Panc1 (cell line): ENCODE results near the gene HADHA.

Source experiments
- POLR2AphosphoS5 ChIP-seq: IDR thresholded peaks from 2 replicates; pipeline ENCODE4 v1.6.1; 2012; ENCODE audit warnings: mild to moderate bottlenecking, low read depth, low read length, moderate library complexity
- TF ChIP-seq, protein P1 (sequence below): fragments of 450-650 bp; IDR thresholded peaks from 2 replicates; pipeline ENCODE4 v1.5.1; 2017; ENCODE audit warnings: mild to moderate bottlenecking
- TF ChIP-seq, protein P2 (sequence below), 2 experiments: IDR thresholded peaks; 2 replicates each; pipeline ENCODE4 v1.6.1; 2011 to 2012; ENCODE audit warnings: low read depth in 2 of 2, control low read depth in 1 of 2, low read length in 1 of 2, mild to moderate bottlenecking in 1 of 2, moderate library complexity in 1 of 2; ENCODE audit not compliant: insufficient read depth in 1 of 2

DNA sequence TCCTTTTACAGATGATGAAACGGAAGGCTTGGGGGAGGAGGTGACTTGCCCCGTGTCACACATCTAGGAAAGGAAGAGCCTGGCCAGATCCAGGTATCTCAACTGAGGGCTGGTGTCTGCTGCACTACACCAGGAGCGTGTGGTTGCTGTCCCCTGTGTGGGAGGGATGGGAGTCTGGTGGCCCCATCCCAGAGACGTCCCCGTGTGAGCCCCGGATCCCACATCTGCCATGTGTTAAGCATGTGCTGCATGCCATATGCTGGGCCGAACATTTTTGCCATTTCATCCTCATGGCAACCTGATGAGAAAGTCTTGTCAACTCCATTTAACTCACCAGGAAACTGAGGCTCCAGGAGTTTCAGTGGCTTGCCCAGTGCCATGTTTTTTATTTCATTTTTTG lies 67.3 kb downstream of the HADHA start:
- TF ChIP-seq, protein P1, sequence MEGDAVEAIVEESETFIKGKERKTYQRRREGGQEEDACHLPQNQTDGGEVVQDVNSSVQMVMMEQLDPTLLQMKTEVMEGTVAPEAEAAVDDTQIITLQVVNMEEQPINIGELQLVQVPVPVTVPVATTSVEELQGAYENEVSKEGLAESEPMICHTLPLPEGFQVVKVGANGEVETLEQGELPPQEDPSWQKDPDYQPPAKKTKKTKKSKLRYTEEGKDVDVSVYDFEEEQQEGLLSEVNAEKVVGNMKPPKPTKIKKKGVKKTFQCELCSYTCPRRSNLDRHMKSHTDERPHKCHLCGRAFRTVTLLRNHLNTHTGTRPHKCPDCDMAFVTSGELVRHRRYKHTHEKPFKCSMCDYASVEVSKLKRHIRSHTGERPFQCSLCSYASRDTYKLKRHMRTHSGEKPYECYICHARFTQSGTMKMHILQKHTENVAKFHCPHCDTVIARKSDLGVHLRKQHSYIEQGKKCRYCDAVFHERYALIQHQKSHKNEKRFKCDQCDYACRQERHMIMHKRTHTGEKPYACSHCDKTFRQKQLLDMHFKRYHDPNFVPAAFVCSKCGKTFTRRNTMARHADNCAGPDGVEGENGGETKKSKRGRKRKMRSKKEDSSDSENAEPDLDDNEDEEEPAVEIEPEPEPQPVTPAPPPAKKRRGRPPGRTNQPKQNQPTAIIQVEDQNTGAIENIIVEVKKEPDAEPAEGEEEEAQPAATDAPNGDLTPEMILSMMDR, result no peak
- TF ChIP-seq, protein P2, sequence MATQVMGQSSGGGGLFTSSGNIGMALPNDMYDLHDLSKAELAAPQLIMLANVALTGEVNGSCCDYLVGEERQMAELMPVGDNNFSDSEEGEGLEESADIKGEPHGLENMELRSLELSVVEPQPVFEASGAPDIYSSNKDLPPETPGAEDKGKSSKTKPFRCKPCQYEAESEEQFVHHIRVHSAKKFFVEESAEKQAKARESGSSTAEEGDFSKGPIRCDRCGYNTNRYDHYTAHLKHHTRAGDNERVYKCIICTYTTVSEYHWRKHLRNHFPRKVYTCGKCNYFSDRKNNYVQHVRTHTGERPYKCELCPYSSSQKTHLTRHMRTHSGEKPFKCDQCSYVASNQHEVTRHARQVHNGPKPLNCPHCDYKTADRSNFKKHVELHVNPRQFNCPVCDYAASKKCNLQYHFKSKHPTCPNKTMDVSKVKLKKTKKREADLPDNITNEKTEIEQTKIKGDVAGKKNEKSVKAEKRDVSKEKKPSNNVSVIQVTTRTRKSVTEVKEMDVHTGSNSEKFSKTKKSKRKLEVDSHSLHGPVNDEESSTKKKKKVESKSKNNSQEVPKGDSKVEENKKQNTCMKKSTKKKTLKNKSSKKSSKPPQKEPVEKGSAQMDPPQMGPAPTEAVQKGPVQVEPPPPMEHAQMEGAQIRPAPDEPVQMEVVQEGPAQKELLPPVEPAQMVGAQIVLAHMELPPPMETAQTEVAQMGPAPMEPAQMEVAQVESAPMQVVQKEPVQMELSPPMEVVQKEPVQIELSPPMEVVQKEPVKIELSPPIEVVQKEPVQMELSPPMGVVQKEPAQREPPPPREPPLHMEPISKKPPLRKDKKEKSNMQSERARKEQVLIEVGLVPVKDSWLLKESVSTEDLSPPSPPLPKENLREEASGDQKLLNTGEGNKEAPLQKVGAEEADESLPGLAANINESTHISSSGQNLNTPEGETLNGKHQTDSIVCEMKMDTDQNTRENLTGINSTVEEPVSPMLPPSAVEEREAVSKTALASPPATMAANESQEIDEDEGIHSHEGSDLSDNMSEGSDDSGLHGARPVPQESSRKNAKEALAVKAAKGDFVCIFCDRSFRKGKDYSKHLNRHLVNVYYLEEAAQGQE (IDR thresholded peaks at IDR 0.05; ENCODE audit: insufficient read depth in 1 of 2, low read depth in 2 of 2, low read length in 1 of 2), result no peak
- TF ChIP-seq POLR2AphosphoS5, result no peak
